ENCODE data around the gene NR2F6. TPM values are rescaled to one million over a fixed set of nuclear protein-coding genes. Genes with fewer than 3 reads are reported as not detected.
A peak's percentile ranks its signal among the peaks of the same experiment; 100 is the strongest.

The NR2F6 gene
- total and polyA plus RNA-seq, 4 donors = 8.9 to 33.6 (median 26.1) TPM

DNA sequence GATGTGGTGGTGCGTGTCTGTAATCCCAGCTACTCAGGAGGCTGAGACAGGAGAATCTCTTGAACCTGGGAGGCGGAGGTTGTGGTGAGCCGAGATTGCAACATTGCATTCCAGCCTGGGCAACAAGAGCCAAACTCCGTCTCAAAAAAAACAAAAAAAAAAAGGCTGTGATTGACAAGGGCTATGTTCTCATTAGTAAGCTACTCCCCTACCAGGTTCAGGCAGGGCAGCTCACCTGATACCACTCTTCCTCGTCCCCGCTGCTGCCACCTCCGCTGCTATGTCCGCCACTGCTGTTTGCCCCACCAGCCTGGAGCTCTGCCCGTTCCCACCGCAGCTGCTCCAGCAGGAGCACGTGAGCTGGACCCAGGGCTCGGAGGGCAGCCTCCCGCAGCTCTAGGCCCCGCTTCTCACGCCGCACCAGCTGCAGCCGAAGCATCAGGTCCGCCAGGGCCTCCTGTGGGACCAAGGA, 9.5 kb upstream of the NR2F6 start:
- H3K27me3 ChIP-seq (ENCODE audit: control insufficient read depth, insufficient read depth, low read length) = no peaks in the 10 kb centered on the region
- WGBS (ENCODE audit: insufficient coverage) = 55% methylated on average over 14 of the region's 18 CpGs
- H3K4me3 ChIP-seq (ENCODE audit: low read depth, low read length) = no peak overlapping the region
- H3K9me3 ChIP-seq (ENCODE audit: control insufficient read depth, insufficient read depth, low read length) = peaks cover 2% of the 10 kb centered on the region
- H3K4me1 ChIP-seq (ENCODE audit: control insufficient read depth, insufficient read depth, low read length) = no peaks in the 10 kb centered on the region
- no peaks in the 10 kb centered on the region for H3K36me3 ChIP-seq (ENCODE audit: control insufficient read depth, insufficient read depth, low read length)
- no peak overlapping the region for H3K27ac ChIP-seq (ENCODE audit: low read depth, low read length)
- no peak for DNase-seq (ENCODE audit: low read depth in 4 of 6, low spot score in 6 of 6)

- no peaks in the 10 kb centered on the region for H3K27me3 ChIP-seq (ENCODE audit: control insufficient read depth, insufficient read depth, low read length)
- H3K4me1 ChIP-seq (ENCODE audit: control insufficient read depth, insufficient read depth, low read length) = no peaks in the 10 kb centered on the region
- WGBS (ENCODE audit: insufficient coverage) = 82% methylated on average over 5 of the region's 10 CpGs
- DNase-seq (ENCODE audit: low read depth in 4 of 6, low spot score in 6 of 6) = no peak
- no peaks in the 10 kb centered on the region for H3K36me3 ChIP-seq (ENCODE audit: control insufficient read depth, insufficient read depth, low read length)
- H3K4me3 ChIP-seq (ENCODE audit: low read depth, low read length) = no peak overlapping the region
- no peaks in the 10 kb centered on the region for H3K9me3 ChIP-seq (ENCODE audit: control insufficient read depth, insufficient read depth, low read length)
- H3K27ac ChIP-seq (ENCODE audit: low read depth, low read length) = no peak overlapping the region
Observed at GRCh38 chr19:17254636-17255035, 8.9 kb upstream of the NR2F6 start.

GRCh38 chr19:17249887-17250548, 4.3 kb upstream of the NR2F6 start:
- H3K4me1 ChIP-seq (ENCODE audit: control insufficient read depth, insufficient read depth, low read length) = peaks cover 25% of the 10 kb centered on the region

GRCh38 chr19:17248011-17248776, 2.5 kb upstream of the NR2F6 start:
- Histone ChIP-seq H3K36me3 (ENCODE audit: control insufficient read depth, insufficient read depth, low read length) (no peaks in the 10 kb centered on the region), H3K4me3 (ENCODE audit: low read depth, low read length) (no peak overlapping the region), H3K9me3 (ENCODE audit: control insufficient read depth, insufficient read depth, low read length) (no peaks in the 10 kb centered on the region), H3K4me1 (ENCODE audit: control insufficient read depth, insufficient read depth, low read length) (peaks cover 42% of the 10 kb centered on the region), H3K27me3 (ENCODE audit: control insufficient read depth, insufficient read depth, low read length) (no peaks in the 10 kb centered on the region), H3K27ac (ENCODE audit: low read depth, low read length) (no peak overlapping the region)
- 52% methylated on average over 20 of the region's 21 CpGs for WGBS (ENCODE audit: insufficient coverage)
- no peak for DNase-seq (ENCODE audit: low read depth in 4 of 6, low spot score in 6 of 6)

More at GRCh38 chr19:17249887-17250548, 4.3 kb upstream of the NR2F6 start:
- Histone ChIP-seq H3K4me3 (ENCODE audit: low read depth, low read length) (no peak overlapping the region), H3K27me3 (ENCODE audit: control insufficient read depth, insufficient read depth, low read length) (no peaks in the 10 kb centered on the region), H3K36me3 (ENCODE audit: control insufficient read depth, insufficient read depth, low read length) (no peaks in the 10 kb centered on the region), H3K9me3 (ENCODE audit: control insufficient read depth, insufficient read depth, low read length) (no peaks in the 10 kb centered on the region), H3K27ac (ENCODE audit: low read depth, low read length) (no peak overlapping the region)
- DNase-seq (ENCODE audit: low read depth in 4 of 6, low spot score in 6 of 6) = no peak
- 86% methylated on average over 12 of the region's 15 CpGs for WGBS (ENCODE audit: insufficient coverage)

GRCh38 chr19:17246681-17247425, 1.1 kb upstream of the NR2F6 start:
- no peak for DNase-seq (ENCODE audit: low read depth in 4 of 6, low spot score in 6 of 6)
- 14% methylated on average over 20 of the region's 21 CpGs for WGBS (ENCODE audit: insufficient coverage)
- peaks cover 52% of the 10 kb centered on the region for H3K4me1 ChIP-seq (ENCODE audit: control insufficient read depth, insufficient read depth, low read length)

DNA sequence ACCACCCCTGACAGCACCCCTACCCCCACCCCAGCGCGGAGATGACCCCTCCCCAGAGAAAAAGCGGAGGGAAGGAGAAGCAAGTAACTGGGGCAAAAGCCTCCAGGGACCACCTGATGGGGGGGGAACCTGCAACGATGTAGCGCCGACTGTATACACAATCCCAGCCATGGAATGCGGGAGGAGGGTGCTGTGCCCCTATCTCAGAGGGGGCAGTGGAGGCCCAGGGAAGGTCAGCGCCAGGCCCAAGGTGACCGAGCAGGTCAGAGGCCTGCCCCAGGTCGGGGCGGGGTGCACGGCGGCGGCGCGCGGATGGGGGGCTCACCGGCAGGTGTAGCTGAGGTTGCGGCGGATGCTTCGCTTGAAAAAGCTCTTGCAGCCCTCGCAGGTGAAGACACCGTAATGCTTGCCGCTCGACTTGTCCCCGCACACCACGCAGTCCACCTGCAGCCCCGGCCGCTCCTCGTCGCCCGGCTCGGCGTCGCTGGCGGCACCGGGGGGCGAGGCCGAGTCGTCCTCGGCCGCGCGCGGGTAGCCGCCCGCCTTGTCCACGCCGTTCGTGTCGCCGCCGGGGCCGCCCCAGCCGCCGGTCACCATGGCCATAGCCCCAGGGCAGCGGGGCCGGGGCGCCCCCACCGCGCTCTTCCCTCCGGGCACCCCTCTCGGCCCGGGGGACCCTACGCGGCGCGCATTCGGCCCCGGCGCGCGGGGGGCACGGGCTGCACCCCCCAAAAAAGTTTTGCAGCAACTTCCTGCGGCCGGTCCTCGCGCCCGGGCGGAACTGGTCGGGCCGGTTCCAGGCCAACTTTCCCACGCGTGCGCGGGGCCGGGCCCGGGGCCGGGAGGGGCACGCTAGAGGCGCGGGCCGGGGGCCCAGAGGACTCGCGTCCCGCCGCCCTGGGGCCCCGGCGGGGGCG, 843 bp downstream of the NR2F6 start:
- under 1% methylated on average over 99 of the region's 100 CpGs for whole genome bisulfite sequencing (ENCODE audit: insufficient coverage)
- peaks cover 14% of the 10 kb centered on the region for H3K36me3 ChIP-seq (ENCODE audit: control insufficient read depth, insufficient read depth, low read length)
- peak overlapping the region; percentile 43 for H3K4me3 ChIP-seq (ENCODE audit: low read depth, low read length)
- H3K4me1 ChIP-seq (ENCODE audit: control insufficient read depth, insufficient read depth, low read length) = peaks cover 52% of the 10 kb centered on the region
- H3K27ac ChIP-seq (ENCODE audit: low read depth, low read length) = peak overlapping the region; percentile 36
- H3K27me3 ChIP-seq (ENCODE audit: control insufficient read depth, insufficient read depth, low read length) = no peaks in the 10 kb centered on the region
- peak in 1 of 6 donors; percentile 40 for DNase-seq (ENCODE audit: low read depth in 4 of 6, low spot score in 6 of 6)
- no peaks in the 10 kb centered on the region for H3K9me3 ChIP-seq (ENCODE audit: control insufficient read depth, insufficient read depth, low read length)

More at GRCh38 chr19:17246681-17247425, 1.1 kb upstream of the NR2F6 start:
- Histone ChIP-seq H3K9me3 (ENCODE audit: control insufficient read depth, insufficient read depth, low read length) (no peaks in the 10 kb centered on the region), H3K4me3 (ENCODE audit: low read depth, low read length) (peak overlapping the region; percentile 62), H3K27ac (ENCODE audit: low read depth, low read length) (peak overlapping the region; percentile 86), H3K36me3 (ENCODE audit: control insufficient read depth, insufficient read depth, low read length) (peaks cover 5% of the 10 kb centered on the region), H3K27me3 (ENCODE audit: control insufficient read depth, insufficient read depth, low read length) (no peaks in the 10 kb centered on the region)

DNA sequence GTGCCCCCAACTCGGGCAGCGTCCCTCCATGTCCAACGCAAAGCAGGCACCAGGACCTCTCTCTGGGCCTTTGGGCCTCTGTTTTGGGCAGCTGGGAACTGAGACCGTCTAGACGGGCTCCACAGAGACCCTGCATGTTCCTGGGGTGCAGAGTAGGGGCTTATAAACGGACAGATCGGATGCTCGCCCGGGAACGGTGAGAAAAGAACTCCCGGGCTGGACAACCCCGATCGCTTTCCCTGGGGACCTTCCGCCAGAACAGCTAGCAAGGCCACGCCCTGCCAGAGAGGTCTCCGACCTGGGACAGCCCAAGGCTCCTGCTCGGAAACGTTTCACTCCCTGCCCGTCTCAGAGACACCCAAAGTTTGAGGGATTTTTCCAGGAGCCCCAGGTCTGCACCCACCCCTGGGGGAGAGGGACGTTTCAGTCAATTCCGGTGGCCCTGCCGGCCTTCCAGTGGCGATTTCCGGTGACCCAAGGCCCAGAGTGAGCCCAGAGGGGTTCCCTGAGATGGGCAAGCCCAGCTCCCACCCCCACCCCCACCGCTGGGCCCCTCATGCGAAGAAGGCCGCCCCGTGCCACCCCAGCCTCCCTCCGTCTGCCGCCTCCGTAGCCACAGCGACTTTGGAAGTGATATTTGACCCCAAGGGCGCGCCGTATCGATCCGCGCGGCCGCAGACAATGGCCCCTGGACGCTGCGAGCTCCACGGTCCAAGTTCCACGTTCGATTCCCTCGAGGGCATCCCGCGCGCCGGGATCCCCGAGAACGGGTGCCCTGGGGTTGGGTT, 1.7 kb downstream of the NR2F6 start:
- Histone ChIP-seq H3K36me3 (ENCODE audit: control insufficient read depth, insufficient read depth, low read length) (peaks cover 16% of the 10 kb centered on the region), H3K27me3 (ENCODE audit: control insufficient read depth, insufficient read depth, low read length) (no peaks in the 10 kb centered on the region), H3K4me1 (ENCODE audit: control insufficient read depth, insufficient read depth, low read length) (peaks cover 52% of the 10 kb centered on the region), H3K9me3 (ENCODE audit: control insufficient read depth, insufficient read depth, low read length) (no peaks in the 10 kb centered on the region), H3K4me3 (ENCODE audit: low read depth, low read length) (peak overlapping the region; percentile 43), H3K27ac (ENCODE audit: low read depth, low read length) (peak overlapping the region; percentile 36)
- WGBS (ENCODE audit: insufficient coverage) = 7% methylated on average over 51 of the region's 52 CpGs
- no peak for DNase-seq (ENCODE audit: low read depth in 4 of 6, low spot score in 6 of 6)

DNA sequence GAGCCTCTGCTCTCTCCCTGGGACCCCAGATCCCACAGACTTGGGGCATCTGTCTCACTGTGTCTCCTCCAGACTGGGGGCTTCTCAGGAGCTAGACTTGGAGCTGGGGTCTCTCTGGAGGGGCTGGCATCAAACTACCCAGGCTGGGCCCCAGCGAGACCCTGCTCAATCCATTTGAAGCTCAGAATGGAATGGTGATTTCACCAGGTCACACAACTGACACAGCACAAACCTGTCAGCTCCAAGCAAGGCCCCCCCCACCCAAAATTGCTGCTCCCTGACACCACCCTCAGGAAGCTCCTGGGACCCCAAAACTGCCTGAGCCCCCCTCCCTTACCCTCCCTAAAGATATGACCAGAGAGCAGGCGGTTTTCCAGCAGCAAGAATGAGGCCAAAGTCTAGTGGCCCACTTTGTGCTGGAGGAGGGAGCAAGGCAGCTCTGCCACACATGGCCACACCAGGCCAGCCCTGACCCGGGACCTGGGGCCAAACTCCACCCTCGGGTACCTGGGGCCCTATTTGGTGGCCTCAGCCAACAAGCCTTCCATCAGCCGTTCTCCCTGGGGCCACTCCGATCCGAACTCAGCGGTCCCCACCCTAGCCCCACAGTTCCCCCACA, 2.4 kb downstream of the NR2F6 start:
- Histone ChIP-seq H3K27ac (ENCODE audit: low read depth, low read length) (no peak overlapping the region), H3K4me3 (ENCODE audit: low read depth, low read length) (peak overlapping the region; percentile 43), H3K36me3 (ENCODE audit: control insufficient read depth, insufficient read depth, low read length) (peaks cover 21% of the 10 kb centered on the region), H3K4me1 (ENCODE audit: control insufficient read depth, insufficient read depth, low read length) (peaks cover 50% of the 10 kb centered on the region), H3K27me3 (ENCODE audit: control insufficient read depth, insufficient read depth, low read length) (no peaks in the 10 kb centered on the region), H3K9me3 (ENCODE audit: control insufficient read depth, insufficient read depth, low read length) (no peaks in the 10 kb centered on the region)
- no peak for DNase-seq (ENCODE audit: low read depth in 4 of 6, low spot score in 6 of 6)
- WGBS (ENCODE audit: insufficient coverage) = 37% methylated on average over 8 of the region's 8 CpGs

Measured in spinal cord (tissue), 10 donors.